Measurements from ENCODE around the gene EVX1.

Gene EVX1

DNA sequence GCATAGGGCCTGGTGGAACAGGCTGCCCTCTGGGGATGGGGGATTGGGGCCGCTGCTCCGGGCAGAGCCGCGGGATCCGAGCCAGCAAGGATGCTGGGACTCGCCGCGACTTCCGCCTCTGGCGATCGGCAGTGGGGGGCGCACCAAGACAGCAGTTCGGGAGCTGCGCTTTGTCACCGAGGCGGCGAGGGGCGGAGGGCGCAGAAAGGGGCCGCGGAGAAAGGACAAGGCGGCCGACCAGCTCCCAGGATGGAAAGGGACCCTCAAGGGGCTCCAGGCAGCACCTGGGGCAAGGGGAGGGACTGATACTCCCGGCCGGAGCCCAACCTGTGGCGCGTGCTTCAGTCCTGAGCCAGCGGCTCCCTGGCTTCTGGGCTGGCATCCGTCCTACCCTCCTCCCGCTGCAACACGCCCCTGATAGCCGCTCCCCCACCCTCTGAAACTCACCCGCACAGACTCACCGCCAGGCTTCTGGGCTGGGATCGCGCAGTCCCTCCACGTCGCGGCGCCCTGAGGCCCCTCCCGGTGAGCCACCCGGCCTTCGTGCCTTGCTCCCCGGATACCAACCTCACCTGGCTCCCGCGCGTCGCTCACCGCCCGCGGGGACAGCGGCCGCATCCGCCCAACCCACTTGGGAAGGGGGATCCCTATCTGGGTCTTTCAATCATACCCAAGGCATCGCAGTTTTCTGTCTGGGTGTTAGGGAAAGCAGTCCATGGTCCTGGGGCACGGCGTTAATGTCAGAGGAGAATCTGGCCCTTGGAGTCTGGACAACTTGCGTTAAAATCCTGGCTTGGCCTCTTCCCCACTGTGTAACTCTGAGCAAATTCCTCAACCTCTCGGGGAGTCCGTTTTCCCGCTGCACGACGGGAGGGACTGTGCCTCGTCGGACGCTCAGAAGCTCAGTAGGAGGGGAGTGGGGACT lies 7.0 kb upstream of the EVX1 start:
- no peak for DNase-seq

DNA sequence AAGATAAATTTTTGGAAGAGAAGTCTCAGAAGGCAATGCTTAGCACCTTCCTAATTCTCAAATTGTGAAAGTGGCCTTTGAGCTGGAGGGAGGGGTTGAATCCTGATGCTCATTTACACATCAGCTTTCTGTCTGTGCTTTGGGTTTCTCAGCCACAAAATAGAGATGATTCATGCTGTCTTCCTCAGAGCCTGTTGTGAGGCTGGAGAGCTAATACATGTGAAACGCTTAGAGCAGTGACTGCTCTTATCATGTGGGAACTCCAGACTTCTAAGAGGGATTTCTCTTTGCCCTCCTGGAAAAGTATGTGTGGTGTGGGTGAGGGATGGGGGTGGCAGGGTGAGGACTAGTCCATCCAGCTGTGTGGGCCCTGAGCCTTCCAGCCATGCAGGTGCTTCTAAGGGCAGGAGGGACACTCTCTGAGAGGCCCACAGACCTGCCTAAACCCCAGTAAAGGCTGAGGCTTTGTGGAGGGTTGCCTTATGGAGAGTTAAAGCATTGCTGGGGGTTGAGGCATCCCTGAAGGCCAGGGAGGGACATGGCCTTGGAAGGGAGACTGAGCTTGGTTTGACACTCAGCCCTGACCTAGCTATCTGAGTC lies 4.8 kb upstream of the EVX1 start:
- DNase-seq: peak; percentile 10

DNA sequence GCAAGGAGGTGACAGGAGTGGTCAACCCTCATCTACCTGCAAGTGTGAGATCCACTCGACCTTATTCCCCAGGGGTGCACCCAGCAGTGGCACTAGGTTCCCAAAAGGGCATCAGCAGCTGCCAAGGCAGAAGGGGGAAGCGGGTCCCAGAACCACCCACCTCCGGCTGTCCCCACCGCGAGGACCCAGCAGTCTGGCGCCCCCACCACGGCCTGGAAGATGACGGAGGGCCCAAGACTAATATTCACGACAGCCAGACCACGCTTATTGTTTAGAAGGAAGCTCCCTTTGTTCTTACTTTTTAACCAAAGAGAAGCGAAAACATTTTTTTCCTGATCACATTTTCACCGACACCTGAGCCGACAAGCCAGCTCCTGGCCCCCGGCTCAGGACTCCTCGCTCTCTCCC lies 3.6 kb upstream of the EVX1 start:
- DNase-seq: no peak

DNA sequence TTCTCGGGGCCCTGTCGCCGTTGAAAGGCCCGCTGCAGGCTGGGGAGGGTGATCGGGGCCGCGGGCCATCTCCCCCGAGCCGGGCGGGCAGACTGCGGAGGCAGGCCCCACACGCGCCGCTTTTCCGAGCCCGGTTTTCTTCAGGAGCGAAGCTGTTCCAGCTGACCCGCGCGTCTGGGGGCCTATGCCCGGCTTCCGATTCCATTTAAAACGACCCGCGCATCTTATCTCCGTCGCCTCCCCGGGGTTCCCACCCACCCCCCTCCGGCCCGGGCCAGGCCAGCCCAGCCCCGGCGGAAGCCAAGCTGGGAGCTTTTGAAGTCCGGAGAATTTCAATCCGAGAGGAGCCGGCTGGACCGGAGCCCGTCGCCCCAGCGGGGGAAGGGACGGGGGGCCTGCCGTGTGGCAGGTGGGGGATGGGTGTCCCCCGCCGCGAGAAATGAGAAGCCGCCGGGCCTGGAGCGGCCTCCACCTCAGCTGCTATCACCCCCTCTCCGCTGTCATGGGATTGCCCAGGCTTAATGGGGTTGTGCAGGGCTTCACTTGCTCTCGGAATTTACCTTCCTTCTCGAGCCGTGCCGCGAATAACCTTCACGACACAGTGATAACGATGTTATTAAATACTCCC lies 3.1 kb upstream of the EVX1 start:
- DNase-seq: no peak

DNA sequence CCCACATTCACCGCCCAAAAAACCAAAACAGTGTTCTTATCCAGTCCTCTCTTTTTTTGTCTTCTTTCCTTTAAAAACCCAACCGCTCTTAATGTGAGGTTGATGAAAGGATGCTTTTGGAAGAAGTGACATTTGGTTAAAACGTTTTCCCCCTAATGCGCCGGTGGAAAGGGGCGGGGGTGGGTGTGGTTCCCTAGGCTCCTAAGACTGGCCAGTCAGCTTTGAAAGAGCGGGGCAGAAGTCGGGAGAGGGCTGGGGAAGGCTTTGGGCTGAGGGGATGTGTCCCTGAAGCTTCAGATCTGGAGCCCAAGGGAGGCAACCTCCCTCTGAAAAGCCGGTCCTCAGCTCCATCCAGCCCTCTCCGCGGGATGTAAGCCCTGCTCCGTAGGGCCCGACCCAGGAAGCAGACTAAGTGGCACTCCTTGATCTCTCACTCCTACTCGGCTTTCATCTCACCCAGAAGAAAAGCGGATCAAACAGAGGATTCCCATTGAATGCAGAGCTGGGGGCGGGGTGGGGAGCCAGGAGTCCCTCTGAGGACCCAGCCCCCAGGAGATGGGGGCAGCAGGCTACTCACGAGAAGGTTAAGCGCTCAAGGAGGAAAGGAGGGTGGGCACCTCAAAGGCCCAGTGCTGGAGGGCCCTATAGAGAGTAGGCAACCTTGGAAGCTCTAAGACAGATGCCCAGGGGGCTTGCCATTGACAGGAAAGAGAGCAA lies 2.4 kb upstream of the EVX1 start:
- DNase-seq: no peak

DNA sequence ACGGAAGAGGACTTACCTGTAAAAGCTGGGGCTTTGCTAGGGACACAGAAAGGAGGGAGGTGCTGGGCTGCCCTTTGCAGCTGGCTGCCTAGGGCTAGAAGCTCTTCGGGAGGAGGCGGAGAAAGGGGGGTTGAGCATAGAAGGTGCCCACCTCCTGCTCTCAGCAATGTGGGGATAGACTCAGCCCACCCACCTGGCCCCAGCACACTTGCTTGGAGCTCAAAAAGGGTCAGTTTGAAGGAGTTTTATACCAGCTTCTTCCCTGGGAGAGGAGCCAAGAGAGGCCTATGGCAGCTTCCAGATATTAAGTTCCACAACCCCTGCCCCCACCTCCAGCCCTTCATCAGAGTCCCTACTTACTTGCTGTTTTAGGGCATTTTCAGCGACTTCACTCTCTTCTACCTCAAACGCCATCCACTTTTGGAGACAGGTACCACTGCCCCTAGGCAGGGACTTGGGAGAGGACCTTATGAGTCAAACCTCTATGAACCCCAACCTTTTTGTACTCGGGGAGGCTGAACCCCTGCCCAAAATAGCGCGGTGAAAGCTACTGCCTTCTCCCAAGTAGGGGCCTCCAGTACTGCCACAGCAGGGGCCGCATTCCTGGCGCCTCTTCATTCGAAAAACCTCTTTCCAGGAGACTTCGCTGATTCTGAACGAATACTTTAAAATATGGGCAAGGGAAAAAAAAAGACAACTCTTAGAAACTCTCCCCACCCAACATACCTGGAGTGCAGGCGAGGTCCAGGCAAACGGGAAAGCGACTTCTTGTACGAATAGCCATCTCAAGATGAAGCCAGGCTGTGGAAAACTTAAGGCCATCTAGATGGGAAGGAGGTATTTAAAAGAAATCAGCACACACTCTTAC lies 1.2 kb upstream of the EVX1 start:
- no peak for DNase-seq

DNA sequence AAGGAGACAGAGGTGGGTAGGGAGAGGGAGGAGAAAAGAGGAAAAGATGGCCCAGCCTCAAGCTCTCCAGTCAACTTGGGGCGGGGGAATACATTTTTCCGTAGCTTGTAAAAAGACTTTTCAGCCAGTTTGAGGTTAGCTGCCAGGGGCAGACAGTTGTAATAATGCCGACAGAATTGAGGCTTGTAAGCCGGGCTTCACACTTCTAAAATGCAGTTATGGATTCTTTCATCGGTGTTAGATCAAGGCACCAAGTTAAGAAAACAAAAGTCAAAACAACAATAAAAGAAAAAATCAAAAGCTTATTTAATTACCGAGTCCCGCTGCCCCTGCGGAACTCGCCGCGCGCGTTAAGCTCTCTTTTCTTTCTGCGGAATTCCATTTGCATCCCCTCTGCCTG lies 448 bp upstream of the EVX1 start:
- no peak for DNase-seq

DNA sequence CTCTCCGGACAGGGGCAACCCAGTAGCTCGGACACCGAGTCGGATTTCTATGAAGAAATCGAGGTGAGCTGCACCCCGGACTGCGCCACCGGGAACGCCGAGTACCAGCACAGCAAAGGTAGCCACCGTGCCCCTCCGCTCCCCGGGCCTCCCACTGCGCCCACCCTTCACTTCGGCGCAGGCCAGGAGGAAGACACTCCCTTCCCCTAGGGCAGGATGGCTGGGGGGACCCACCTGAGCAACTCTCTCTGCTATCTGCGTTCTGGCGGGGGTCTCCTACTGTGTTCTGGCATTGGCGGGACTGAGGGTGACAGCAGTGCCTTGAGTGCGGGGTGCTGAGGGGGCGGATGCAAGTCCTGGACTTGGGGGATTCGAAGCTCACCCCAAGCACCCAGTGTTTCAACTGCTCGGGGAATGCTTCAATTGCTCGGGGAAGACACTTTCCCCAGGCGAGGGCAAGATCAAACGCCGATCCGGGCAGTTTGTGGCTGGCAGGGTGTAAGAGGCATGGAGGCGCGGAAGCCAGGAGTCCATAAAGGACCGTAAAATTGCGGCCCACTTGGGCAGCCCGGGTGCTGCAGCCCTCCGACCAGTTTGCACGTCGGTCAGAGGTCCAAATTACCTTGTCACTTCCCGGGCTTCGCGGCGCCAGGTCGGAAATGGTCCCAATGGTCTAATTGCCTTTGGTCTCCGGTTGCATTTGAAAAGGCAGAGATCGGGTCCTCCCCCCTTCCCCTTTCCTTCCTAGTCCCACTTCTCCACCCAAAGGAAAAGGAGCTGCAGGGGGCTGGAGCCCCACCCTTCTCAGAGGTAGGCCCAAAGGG lies 950 bp downstream of the EVX1 start:
- DNase-seq: no peak

DNA sequence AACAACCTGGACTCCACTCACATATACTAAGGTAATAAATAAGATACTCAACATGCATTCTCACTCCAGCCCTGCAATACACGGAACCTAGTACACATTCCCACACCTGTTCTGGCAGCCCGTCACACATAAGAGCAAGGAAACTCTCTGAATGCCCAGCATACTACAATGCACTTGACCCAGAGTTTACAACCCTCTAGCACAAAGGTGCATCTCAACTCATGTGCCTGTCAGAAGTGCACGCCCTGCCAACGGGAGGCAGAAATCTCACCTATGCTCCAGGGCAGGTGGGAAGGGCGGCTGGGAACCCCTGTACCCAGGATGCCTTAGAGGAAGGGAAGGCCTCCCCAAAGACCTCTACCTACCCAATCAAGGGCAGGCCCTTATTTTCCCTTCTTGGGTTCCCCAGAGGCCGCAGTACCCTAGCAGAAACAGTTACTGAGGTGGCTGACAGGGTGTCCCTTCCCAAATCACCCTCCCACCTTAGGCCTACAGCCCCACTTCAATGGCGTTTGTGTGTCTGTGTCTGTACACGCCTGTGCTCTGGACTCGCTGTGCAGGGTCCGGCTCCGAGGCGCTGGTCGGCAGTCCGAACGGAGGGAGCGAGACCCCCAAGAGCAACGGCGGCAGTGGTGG lies 2.0 kb downstream of the EVX1 start:
- DNase-seq: no peak

DNA sequence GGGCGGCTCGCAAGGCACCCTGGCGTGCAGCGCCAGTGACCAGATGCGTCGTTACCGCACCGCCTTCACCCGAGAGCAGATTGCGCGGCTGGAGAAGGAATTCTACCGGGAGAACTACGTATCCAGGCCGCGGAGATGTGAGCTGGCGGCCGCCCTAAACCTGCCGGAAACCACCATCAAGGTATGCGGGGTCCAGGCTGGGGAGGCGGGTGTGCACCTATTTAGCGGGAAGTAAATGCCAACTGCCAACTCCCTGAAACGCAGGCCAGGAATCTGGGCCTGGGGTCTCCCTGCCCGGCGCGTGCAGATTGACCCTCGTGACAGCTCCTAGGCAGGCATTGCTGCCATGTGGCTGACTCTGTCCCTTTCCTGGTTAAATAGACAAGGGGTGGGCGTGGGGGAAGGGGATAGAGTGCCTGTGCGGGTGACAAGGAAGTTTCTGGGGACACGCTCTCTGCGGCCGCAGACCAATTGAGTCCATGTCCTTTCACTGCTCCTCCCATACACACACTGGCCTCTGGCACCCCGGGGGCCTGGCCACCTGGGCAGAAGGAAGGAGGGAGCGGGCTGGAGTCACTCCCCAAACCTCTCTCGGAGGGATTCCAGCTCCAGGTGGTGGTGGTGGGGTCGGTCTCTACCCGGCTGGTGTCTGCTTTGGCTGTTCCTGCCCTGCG lies 2.7 kb downstream of the EVX1 start:
- DNase-seq: no peak

DNA sequence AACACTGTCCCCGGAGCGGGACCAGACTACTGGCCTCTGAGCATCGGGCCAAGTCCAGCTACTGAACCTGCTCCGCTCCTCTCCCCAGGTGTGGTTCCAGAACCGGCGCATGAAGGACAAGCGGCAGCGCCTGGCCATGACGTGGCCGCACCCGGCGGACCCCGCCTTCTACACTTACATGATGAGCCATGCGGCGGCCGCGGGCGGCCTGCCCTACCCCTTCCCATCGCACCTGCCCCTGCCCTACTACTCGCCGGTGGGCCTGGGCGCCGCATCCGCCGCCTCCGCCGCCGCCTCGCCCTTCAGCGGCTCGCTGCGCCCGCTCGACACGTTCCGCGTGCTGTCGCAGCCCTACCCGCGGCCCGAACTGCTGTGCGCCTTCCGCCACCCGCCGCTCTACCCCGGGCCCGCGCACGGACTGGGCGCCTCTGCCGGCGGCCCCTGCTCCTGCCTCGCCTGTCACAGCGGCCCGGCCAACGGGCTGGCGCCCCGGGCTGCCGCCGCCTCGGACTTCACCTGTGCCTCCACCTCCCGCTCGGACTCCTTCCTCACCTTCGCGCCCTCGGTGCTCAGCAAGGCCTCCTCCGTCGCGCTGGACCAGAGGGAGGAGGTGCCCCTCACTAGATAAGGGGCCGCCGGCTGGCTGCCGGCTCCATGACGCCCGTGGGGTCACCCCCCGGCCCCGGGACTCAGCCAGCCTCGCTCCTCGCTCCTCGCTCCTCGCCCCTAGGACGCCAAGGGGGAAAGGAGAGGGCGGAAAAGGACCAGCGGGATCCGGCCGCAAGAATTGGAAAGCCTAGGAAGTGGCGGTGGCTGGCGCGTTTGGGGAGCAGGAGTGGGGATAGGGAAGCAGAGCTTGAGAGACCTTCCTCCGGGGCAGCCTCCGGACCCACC lies 3.4 kb downstream of the EVX1 start:
- DNase-seq: no peak

DNA sequence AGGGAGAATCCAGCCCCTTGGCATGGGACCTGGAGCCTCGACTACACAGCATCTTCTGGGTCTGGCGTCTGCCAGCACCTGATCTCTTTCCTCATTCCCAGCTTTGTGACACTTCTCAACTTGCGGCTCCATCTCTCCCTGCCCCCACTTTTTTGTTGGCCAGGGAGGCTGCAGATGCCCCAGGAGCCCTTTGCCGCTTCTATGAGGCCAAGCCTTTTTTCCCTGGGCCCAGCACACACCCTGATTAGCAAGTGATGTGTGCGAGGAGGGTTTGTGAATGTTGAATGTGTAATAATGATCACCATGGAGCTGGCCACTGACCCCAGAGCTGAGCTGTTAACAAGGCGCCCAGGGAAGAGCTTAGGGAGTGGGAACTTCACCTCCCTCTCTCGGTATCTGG lies 4.4 kb downstream of the EVX1 start:
- no peak for DNase-seq

DNA sequence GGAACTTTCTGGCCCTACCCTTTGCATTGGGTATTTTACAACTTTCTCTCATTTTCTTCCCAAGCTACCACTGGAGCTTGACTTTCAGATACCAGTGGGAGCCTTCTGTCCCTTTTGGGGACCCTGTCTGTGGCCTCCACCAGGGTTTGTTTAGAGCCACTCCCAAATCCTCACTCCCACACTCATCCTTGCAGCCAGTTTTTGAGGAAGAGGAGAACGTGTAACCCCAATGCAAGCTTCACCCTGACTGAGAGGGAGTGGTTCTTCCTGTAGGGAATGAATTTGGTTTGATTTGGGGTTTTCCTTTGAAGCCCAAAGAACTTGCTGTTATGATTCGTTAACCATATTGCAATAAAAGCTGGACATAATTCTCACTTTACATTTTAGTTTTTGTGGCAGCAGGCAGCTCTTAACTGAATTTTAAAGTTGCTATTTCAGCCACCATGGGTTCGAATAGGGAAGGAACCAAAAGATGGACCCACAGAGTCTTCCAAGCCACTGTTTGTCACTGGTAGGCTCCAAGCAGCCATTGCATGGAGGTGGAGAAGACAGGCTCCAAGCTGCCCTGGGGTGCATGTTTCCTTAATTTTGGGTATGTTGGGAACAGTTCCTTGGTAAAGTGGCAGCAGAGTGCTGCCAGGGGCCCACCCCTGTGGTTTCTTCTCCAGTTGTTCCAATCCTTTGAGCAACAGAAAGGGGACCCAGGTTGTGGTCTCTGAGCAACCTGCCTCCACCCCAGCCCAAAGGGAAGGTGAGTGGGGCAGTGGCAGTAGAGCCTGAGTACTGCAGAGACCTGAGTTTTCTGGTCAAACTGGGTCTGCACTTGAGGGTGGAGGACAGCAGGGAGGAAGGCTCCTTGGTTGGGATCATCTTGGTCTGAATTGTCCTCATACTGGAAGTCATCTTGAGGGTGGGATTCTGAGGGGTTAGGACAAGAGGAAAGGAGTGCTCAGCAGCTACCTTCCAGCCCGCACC lies 5.1 kb downstream of the EVX1 start:
- DNase-seq: no peak

DNA sequence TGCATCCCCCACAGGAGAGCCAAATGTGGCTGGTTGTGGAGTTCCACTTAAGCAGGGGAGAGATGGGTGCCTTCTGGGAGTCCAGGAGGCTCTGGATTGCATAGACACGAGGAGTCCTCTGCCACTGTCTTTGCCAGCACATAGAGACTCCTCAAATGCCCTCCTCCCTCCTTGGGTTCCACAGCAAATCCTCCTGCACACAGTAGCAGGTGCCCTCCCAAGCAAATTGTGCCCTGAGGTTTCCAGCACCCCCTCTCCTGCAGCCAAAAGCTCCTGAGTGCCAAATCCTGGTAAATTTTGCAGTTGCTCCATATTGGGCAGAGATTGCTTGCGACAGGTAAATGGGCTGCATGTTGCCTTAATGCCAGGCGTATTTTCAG lies 5.8 kb downstream of the EVX1 start:
- DNase-seq: no peak

DNA sequence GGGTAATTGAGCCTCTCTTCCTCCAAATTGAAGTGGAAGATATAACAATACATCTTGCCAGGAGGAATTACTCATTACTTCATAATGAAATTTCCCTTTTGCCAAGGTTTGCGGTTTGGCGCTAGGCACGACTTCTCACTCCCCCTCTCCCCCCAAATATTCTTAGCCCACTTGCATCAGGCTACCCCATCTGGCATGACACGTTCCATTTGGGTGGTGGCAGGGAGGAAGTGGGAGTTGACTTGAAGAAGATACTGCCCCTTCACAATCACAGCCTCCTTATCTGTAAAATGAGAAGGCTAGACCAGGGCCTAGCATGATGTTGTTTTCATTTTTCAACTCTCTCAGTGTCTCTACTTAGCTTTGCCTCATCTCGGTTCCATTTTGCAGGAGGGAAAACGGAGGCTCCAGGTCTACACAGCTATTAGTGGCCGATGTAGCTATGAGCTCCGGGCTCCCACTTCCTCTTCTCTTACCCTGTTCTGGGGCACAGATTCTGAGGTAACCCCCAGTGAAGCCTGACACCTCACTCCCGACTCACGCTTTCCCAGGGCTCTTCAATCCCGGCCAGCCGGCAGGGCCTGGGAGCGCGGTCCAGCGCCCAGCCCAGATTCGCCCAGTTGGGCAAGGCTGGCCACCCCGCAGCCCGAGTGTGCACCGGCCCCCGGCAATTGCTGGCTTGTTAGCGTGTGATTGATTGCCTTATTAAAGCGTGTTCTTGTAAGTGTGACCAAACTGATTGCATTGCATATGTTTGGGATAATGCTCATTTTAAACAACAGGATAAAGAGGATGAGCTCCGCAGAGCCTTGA lies 6.5 kb downstream of the EVX1 start:
- no peak for DNase-seq

DNA sequence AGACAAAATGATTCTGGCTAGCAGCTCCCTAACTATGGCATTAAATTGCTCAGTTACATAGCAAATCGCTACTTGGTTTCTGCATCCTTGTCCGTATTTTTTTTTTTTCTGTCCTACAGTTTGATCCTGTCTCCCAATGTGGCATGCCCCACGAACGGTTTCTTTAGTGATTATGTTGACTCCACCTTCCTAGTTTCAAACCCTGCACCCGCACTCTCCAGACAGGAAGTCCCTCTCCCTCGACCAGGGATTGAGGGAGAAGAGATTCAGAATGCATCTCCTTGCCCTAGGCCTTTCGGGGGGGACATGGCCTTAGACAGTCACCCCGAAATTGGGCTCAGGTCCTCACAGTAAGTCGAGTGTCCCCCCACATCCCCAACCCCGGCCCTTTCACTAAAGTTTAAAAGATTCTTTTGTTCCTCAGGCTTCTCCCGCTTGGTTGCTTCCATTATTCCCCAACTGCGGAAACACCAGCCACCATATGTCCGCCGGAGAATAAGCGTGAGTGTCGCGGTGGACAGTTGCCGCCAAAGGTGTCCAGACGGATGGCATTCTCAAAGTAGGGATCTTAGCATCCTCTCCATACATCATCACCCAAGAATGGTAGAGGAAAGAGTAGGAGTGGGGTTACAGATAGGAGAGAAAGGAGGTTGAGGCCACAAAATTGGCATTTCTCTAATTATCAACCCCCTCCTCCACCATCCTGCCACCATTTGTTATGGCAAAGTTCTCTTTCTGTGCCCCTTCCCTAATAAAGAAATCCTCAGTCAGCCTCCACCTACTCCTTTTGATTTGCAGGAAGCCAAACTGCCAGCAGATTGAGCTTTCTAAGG lies 7.3 kb downstream of the EVX1 start:
- DNase-seq: no peak

Measured in SIG-M5 (cell line).